PC-3 (cell line): ENCODE data around the gene FGF1. TPM values are rescaled to one million over a fixed set of nuclear protein-coding genes. Genes with fewer than 3 reads are reported as not detected.

Experiments used
- ATAC-seq: fragments of 200-7000 bp; cut with Tn5 transposase; 2 replicates; pipeline ENCODE4 v1.9.1; 2020; ENCODE audit warnings: mild to moderate bottlenecking, moderate library complexity
- BruUV-seq: library from RNA; stranded (reverse); fragments of 400-500 nt; replicated peaks from 2 replicates; lab custom pipeline; 2021; lab: Mats Ljungman, UMichigan
- CTCF ChIA-PET: fragments of 300-600 bp; sonication (Branson Sonifier 250); formaldehyde crosslinking; loops from one replicate; lab custom pipeline; 2022; ENCODE audit warnings: antibody characterized with exemption; lab: Charles Lee
- POLR2A ChIA-PET: fragments of 300-600 bp; sonication (Branson Sonifier 250); formaldehyde crosslinking; loops from one replicate; lab custom pipeline; 2022; ENCODE audit warnings: antibody characterized with exemption; ENCODE audit not compliant: unreplicated experiment; lab: Charles Lee
- DNase-seq: peaks from one replicate; pipeline ENCODE4 v3.0.0-alpha.2; 2015
- H2AFZ ChIP-seq: fragments of 300-600 bp; sonication (generic); 2 replicates; pipeline ENCODE4 v1.6.0; 2016; ENCODE audit warnings: antibody characterized with exemption, low read length
- H3F3A ChIP-seq: fragments of 300-600 bp; sonication (generic); one replicate; pipeline ENCODE4 v1.6.0; 2017; ENCODE audit warnings: antibody characterized with exemption, low read length, control low read depth, mild to moderate bottlenecking; ENCODE audit not compliant: unreplicated experiment
- H3K27ac ChIP-seq: fragments of 300-600 bp; sonication (generic); 2 replicates; pipeline ENCODE4 v1.5.1; 2016; ENCODE audit warnings: mild to moderate bottlenecking, low read length
- H3K27me3 ChIP-seq: fragments of 300-600 bp; sonication (generic); 2 replicates; pipeline ENCODE4 v1.6.1; 2016; ENCODE audit warnings: low read length, mixed read lengths
- H3K36me3 ChIP-seq: fragments of 300-600 bp; sonication (generic); 2 replicates; pipeline ENCODE4 v1.6.1; 2016; ENCODE audit warnings: low read depth, mixed run types, low read length, mixed read lengths
- H3K4me1 ChIP-seq: fragments of 300-600 bp; sonication (generic); 2 replicates; pipeline ENCODE4 v1.5.1; 2016; ENCODE audit warnings: low read length; ENCODE audit not compliant: insufficient read depth
- H3K4me2 ChIP-seq: fragments of 300-600 bp; sonication (generic); 2 replicates; pipeline ENCODE4 v1.6.0; 2016; ENCODE audit warnings: low read length
- H3K4me3 ChIP-seq: fragments of 300-600 bp; sonication (generic); 2 replicates; pipeline ENCODE4 v1.5.1; 2016; ENCODE audit warnings: mild to moderate bottlenecking, low read length, mixed read lengths
- H3K79me2 ChIP-seq: fragments of 300-600 bp; sonication (generic); 2 replicates; pipeline ENCODE4 v1.6.1; 2017; ENCODE audit warnings: low read length, mixed read lengths
- H3K9ac ChIP-seq: fragments of 300-600 bp; sonication (generic); 2 replicates; pipeline ENCODE4 v1.6.0; 2016; ENCODE audit warnings: mild to moderate bottlenecking, low read length
- H3K9me2 ChIP-seq: fragments of 300-600 bp; sonication (generic); replicated peaks from 2 replicates; pipeline ENCODE4 v1.6.1; 2016; ENCODE audit warnings: mixed run types, low read length, mixed read lengths
- H3K9me3 ChIP-seq: fragments of 300-600 bp; sonication (generic); 2 replicates; pipeline ENCODE4 v1.6.1; 2016; ENCODE audit warnings: low read length, mixed read lengths
- H4K20me1 ChIP-seq: fragments of 300-600 bp; sonication (generic); 2 replicates; pipeline ENCODE4 v1.6.1; 2016; ENCODE audit warnings: low read length, mixed read lengths
- CTCF ChIP-seq: fragments of 300-600 bp; sonication (generic); conservative IDR thresholded peaks from 2 replicates; pipeline ENCODE4 v1.5.1; 2017; ENCODE audit warnings: antibody characterized with exemption, low read depth, mild to moderate bottlenecking, low read length
- EZH2 ChIP-seq: fragments of 300-600 bp; sonication (generic); IDR thresholded peaks from one replicate; pipeline ENCODE4 v1.6.1; 2017; ENCODE audit warnings: antibody characterized with exemption, mild to moderate bottlenecking, low read length; ENCODE audit not compliant: unreplicated experiment
- EZH2phosphoT487 ChIP-seq: fragments of 300-600 bp; sonication (generic); IDR thresholded peaks from 2 replicates; pipeline ENCODE4 v1.6.1; 2018; ENCODE audit warnings: mild to moderate bottlenecking, antibody characterized with exemption, low read length, borderline replicate concordance
- intact Hi-C: fragments of 100-400 bp; cut with micrococcal nuclease; formaldehyde crosslinking; loops from 2 replicates; pipeline ENCODE4 v1.9.0; 2023
- total RNA-seq: library from RNA; depleted of rRNA; stranded (reverse); fragments of >200 nt; gene quantifications from 2 replicates; pipeline ENCODE4 v1.2.3, GENCODE V29; 2014

FGF1 gene
- total RNA-seq, 1 experiment from 2014 or later: 1.5 TPM

GRCh38 chr5:142670804-142671203 is 15.1 kb downstream of the FGF1 start:
- no peak for ATAC-seq
- POLR2A ChIA-PET: interaction anchor here (0.7 kb wide), 1 partner anchor 801 kb away, joined by 7 read pairs; no protein-coding TSS in a partner anchor
- Histone ChIP-seq H3K9me3 (no peaks in the 10 kb centered on the region), H3K9ac (no peak overlapping the region), H3K27ac (no peak overlapping the region), H3K4me2 (no peak overlapping the region), H3K4me1 (peaks cover 24% of the 10 kb centered on the region), H3K4me3 (no peak overlapping the region), H3F3A (no peaks in the 10 kb centered on the region), H2AFZ (no peak overlapping the region), H3K9me2 (no peaks in the 10 kb centered on the region), H3K36me3 (no peaks in the 10 kb centered on the region), H3K27me3 (no peaks in the 10 kb centered on the region), H4K20me1 (no peaks in the 10 kb centered on the region), H3K79me2 (no peaks in the 10 kb centered on the region)
- CTCF ChIA-PET: interaction anchor here (1.4 kb wide), 1 partner anchor 15 kb away, joined by 5 read pairs; no protein-coding TSS in a partner anchor
- intact Hi-C loops: no loop called here
- no peak for TF ChIP-seq CTCF
- TF ChIP-seq EZH2phosphoT487: no peak
- no peak for TF ChIP-seq EZH2
- no peak for DNase-seq
- BruUV-seq: no TSS peak

GRCh38 chr5:142669477-142669876 is 16.4 kb downstream of the FGF1 start:
- Histone ChIP-seq H3K9me2 (no peaks in the 10 kb centered on the region), H3K27me3 (no peaks in the 10 kb centered on the region), H3K9me3 (no peaks in the 10 kb centered on the region), H3K27ac (no peak overlapping the region), H3F3A (no peaks in the 10 kb centered on the region), H3K4me1 (peaks cover 17% of the 10 kb centered on the region), H3K36me3 (no peaks in the 10 kb centered on the region), H3K79me2 (no peaks in the 10 kb centered on the region), H4K20me1 (no peaks in the 10 kb centered on the region), H3K9ac (no peak overlapping the region), H2AFZ (no peak overlapping the region), H3K4me3 (no peak overlapping the region), H3K4me2 (no peak overlapping the region)
- BruUV-seq: no TSS peak
- TF ChIP-seq CTCF: no peak
- TF ChIP-seq EZH2phosphoT487: no peak
- TF ChIP-seq EZH2: no peak
- DNase-seq (no peak), ATAC-seq (no peak)
- intact Hi-C loops: no loop called here
- ChIA-PET CTCF (no interaction called here), POLR2A (no interaction called here)

GRCh38 chr5:142668336-142668735 is 17.6 kb downstream of the FGF1 start:
- Histone ChIP-seq H4K20me1 (no peaks in the 10 kb centered on the region), H3K4me3 (no peak overlapping the region), H3K4me2 (no peak overlapping the region), H3K9ac (no peak overlapping the region), H3K4me1 (peaks cover 8% of the 10 kb centered on the region), H3K27ac (no peak overlapping the region), H3K36me3 (no peaks in the 10 kb centered on the region), H2AFZ (no peak overlapping the region), H3K9me2 (no peaks in the 10 kb centered on the region), H3K9me3 (no peaks in the 10 kb centered on the region), H3F3A (no peaks in the 10 kb centered on the region), H3K79me2 (no peaks in the 10 kb centered on the region), H3K27me3 (no peaks in the 10 kb centered on the region)
- ChIA-PET CTCF (no interaction called here), POLR2A (no interaction called here)
- ATAC-seq (no peak), DNase-seq (no peak)
- intact Hi-C loops: no loop called here
- TF ChIP-seq CTCF (no peak), EZH2 (no peak), EZH2phosphoT487 (no peak)
- no TSS peak for BruUV-seq
